Fibroblast of lung (primary cell): Measurements from ENCODE around the gene SH3D19. TPM values are rescaled to one million over a fixed set of nuclear protein-coding genes. Genes with fewer than 3 reads are reported as not detected.

Experiments
- DNase-seq, 2 donors: peaks; one replicate each; pipeline versions ENCODE4 v3.0.0 to v3.0.0-alpha.2; 2010; ENCODE audit warnings: low read depth in 2 of 2
- H2AFZ ChIP-seq: 2 replicates; pipeline ENCODE4 v1.5.1; 2012; ENCODE audit warnings: low read length, control low read depth, inconsistent platforms
- H3K27ac ChIP-seq: 2 replicates; pipeline ENCODE4 v1.5.1; 2011; ENCODE audit warnings: low read length, control low read depth; ENCODE audit not compliant: insufficient read depth
- H3K27me3 ChIP-seq: 2 replicates; pipeline ENCODE4 v1.5.1; 2011; ENCODE audit warnings: mild to moderate bottlenecking, low read length; ENCODE audit not compliant: control insufficient read depth, insufficient read depth
- H3K36me3 ChIP-seq: 2 replicates; pipeline ENCODE4 v1.5.1; 2011; ENCODE audit warnings: low read length; ENCODE audit not compliant: control insufficient read depth, insufficient read depth
- H3K4me1 ChIP-seq: 2 replicates; pipeline ENCODE4 v1.5.1; 2011; ENCODE audit warnings: low read length; ENCODE audit not compliant: control insufficient read depth, insufficient read depth; ENCODE audit errors: extremely low read depth
- H3K4me2 ChIP-seq: 2 replicates; pipeline ENCODE4 v1.5.1; 2011; ENCODE audit warnings: low read length, control low read depth; ENCODE audit not compliant: insufficient read depth; ENCODE audit errors: extremely low read depth
- H3K4me3 ChIP-seq, 4 experiments: fragments of 200-600 bp in 1 of 4; sonication (generic) in 1 of 4; replicated peaks in 1 of 4; 2 replicates each; pipeline ENCODE4 v1.5.1; 2011 to 2016; ENCODE audit warnings: low read length in 4 of 4, low read depth in 3 of 4, mild to moderate bottlenecking in 3 of 4, control low read depth in 2 of 4, inconsistent platforms in 1 of 4, mixed read lengths in 1 of 4; ENCODE audit not compliant: insufficient read depth in 1 of 4; ENCODE audit errors: control extremely low read depth in 1 of 4
- H3K79me2 ChIP-seq: 2 replicates; pipeline ENCODE4 v1.5.1; 2012; ENCODE audit warnings: mild to moderate bottlenecking, low read length, inconsistent platforms; ENCODE audit not compliant: control insufficient read depth, insufficient read depth
- H3K9ac ChIP-seq: 2 replicates; pipeline ENCODE4 v1.5.1; 2011; ENCODE audit warnings: mild to moderate bottlenecking, low read length, control low read depth; ENCODE audit not compliant: insufficient read depth
- H3K9me3 ChIP-seq: 2 replicates; pipeline ENCODE4 v1.5.1; 2012; ENCODE audit warnings: low read depth, low read length; ENCODE audit not compliant: control insufficient read depth, insufficient read depth
- H4K20me1 ChIP-seq: 2 replicates; pipeline ENCODE4 v1.5.1; 2011; ENCODE audit warnings: low read length; ENCODE audit not compliant: control insufficient read depth, insufficient read depth; ENCODE audit errors: extremely low read depth
- EZH2 ChIP-seq: IDR thresholded peaks from 2 replicates; pipeline ENCODE4 v1.5.1; 2012; ENCODE audit warnings: low read length, control low read depth, mild to moderate bottlenecking; ENCODE audit errors: missing control alignments
- polyA plus RNA-seq, 2 donors: library from polyadenylated mRNA; depleted of rRNA in 1 of 2; stranded (reverse) in 1 of 2; unstranded in 1 of 2; fragments of >200 nt; gene quantifications; 2 replicates each; pipeline ENCODE4 v1.2.1, GENCODE V29; 2011 to 2012; ENCODE audit warnings: missing spikeins in 1 of 2
- total RNA-seq: library from RNA; depleted of rRNA; stranded (reverse); fragments of >200 nt; gene quantifications from 2 replicates; pipeline ENCODE4 v1.2.1, GENCODE V29; 2014
- TF ChIP-seq, protein P1 (sequence below), 2 donors: IDR thresholded peaks in 1 of 2; conservative IDR thresholded peaks in 1 of 2; 1 replicate in 1 of 2; 2 replicates in 1 of 2; pipeline ENCODE4 v1.5.1; 2011 to 2012; ENCODE audit warnings: low read length in 2 of 2, control low read depth in 1 of 2, inconsistent platforms in 1 of 2, low read depth in 1 of 2, mild to moderate bottlenecking in 1 of 2

Gene SH3D19
- total and polyA plus RNA-seq, 2 donors (not counting 1 experiment from before 2014, with no cell fraction given): 31.4 to 41.3 TPM

DNA sequence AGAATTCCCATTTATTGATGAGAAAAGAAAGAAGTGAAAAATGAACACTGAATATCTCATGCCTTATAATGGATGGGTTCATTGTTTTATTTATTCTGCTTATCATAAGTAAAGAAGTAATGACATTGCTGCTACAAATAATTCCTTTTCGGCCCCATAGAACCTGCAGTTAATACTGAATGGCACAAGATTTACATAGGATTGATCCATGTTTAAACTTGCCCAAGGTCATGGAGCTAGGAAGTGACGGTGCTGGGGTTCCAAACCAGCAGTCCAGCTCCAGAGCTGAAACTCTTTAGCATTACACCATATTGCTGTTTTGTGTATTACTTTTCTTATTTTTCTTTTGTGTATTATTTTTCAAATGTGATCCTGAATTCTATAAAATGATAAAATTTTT lies 78.7 kb downstream of the SH3D19 start:
- no peak overlapping the region for H3K9ac ChIP-seq
- no peaks in the 10 kb centered on the region for H3K36me3 ChIP-seq
- no peaks in the 10 kb centered on the region for H3K27me3 ChIP-seq
- no peak overlapping the region for H3K4me3 ChIP-seq
- no peak for TF ChIP-seq EZH2
- TF ChIP-seq, protein P1, sequence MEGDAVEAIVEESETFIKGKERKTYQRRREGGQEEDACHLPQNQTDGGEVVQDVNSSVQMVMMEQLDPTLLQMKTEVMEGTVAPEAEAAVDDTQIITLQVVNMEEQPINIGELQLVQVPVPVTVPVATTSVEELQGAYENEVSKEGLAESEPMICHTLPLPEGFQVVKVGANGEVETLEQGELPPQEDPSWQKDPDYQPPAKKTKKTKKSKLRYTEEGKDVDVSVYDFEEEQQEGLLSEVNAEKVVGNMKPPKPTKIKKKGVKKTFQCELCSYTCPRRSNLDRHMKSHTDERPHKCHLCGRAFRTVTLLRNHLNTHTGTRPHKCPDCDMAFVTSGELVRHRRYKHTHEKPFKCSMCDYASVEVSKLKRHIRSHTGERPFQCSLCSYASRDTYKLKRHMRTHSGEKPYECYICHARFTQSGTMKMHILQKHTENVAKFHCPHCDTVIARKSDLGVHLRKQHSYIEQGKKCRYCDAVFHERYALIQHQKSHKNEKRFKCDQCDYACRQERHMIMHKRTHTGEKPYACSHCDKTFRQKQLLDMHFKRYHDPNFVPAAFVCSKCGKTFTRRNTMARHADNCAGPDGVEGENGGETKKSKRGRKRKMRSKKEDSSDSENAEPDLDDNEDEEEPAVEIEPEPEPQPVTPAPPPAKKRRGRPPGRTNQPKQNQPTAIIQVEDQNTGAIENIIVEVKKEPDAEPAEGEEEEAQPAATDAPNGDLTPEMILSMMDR (conservative IDR thresholded peaks at IDR 0.05 in 1 of 2, IDR thresholded peaks at IDR 0.05 in 1 of 2; ENCODE audit: low read depth in 1 of 2, low read length in 2 of 2): no peak
- H3K79me2 ChIP-seq: no peaks in the 10 kb centered on the region
- H3K4me2 ChIP-seq: no peak overlapping the region
- no peaks in the 10 kb centered on the region for H4K20me1 ChIP-seq
- no peak overlapping the region for H2AFZ ChIP-seq
- DNase-seq: no peak
- no peaks in the 10 kb centered on the region for H3K4me1 ChIP-seq
- H3K27ac ChIP-seq: no peak overlapping the region
- no peaks in the 10 kb centered on the region for H3K9me3 ChIP-seq

DNA sequence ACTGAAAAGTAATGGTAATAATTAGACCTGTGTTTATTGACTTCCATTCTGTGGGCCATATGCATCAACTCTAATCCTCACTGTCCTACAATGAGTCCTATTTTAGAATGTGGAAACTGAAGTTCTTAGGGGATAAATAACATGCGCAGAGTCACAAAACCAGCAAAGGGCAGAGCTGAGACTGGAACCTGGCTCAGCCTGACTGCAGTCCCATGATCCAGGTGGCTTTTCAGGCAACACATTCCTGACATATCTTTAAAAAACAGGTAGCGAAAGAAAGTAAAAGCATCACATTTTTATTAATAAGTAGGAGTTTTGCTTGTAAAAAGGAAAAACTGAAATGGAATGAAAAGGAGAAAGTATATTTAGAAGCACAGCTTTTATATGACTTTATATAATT lies 83.1 kb downstream of the SH3D19 start:
- H3K79me2 ChIP-seq: no peaks in the 10 kb centered on the region
- H3K9ac ChIP-seq: no peak overlapping the region
- no peaks in the 10 kb centered on the region for H4K20me1 ChIP-seq
- H3K9me3 ChIP-seq: no peaks in the 10 kb centered on the region
- no peak for TF ChIP-seq EZH2
- TF ChIP-seq, protein P1 (conservative IDR thresholded peaks at IDR 0.05 in 1 of 2, IDR thresholded peaks at IDR 0.05 in 1 of 2; ENCODE audit: low read depth in 1 of 2, low read length in 2 of 2): no peak
- H3K4me3 ChIP-seq: no peak overlapping the region
- DNase-seq: no peak
- no peak overlapping the region for H2AFZ ChIP-seq
- H3K27ac ChIP-seq: no peak overlapping the region
- no peaks in the 10 kb centered on the region for H3K4me1 ChIP-seq
- no peak overlapping the region for H3K4me2 ChIP-seq
- H3K36me3 ChIP-seq: no peaks in the 10 kb centered on the region
- no peaks in the 10 kb centered on the region for H3K27me3 ChIP-seq

DNA sequence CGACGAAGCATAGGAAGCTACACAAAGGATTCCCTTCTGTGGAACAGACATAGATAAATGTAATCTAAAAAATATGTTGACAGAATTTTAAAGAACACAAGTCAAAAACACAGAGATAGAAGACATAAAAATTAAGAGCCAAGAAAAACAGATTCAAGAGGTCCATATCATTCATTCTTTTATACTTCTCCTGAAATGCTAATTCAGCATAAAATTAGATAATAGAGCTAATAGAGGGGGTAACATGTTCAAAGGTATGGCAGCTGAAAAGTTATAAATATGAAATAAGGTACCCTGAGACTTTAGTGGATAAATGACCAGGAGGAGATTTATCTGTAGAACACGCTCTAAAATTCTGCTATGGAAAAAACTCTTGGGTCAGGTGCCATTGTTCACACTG lies 85.8 kb downstream of the SH3D19 start:
- H3K4me2 ChIP-seq: no peak overlapping the region
- no peaks in the 10 kb centered on the region for H3K9me3 ChIP-seq
- no peaks in the 10 kb centered on the region for H3K79me2 ChIP-seq
- TF ChIP-seq, protein P1 (conservative IDR thresholded peaks at IDR 0.05 in 1 of 2, IDR thresholded peaks at IDR 0.05 in 1 of 2; ENCODE audit: low read depth in 1 of 2, low read length in 2 of 2): no peak
- TF ChIP-seq EZH2: no peak
- no peak overlapping the region for H3K9ac ChIP-seq
- H3K27me3 ChIP-seq: no peaks in the 10 kb centered on the region
- DNase-seq: no peak
- H2AFZ ChIP-seq: no peak overlapping the region
- no peaks in the 10 kb centered on the region for H3K36me3 ChIP-seq
- no peaks in the 10 kb centered on the region for H3K4me1 ChIP-seq
- no peak overlapping the region for H3K27ac ChIP-seq
- no peaks in the 10 kb centered on the region for H4K20me1 ChIP-seq
- H3K4me3 ChIP-seq: no peak overlapping the region
